Endodermal cell (in vitro differentiated cells): ENCODE measurements around the gene CCNI2. TPM values are rescaled to one million over a fixed set of nuclear protein-coding genes. Genes with fewer than 3 reads are reported as not detected.
A peak's percentile ranks its signal among the peaks of the same experiment; 100 is the strongest.

Experiments used
- DNase-seq: peaks from one replicate; pipeline ENCODE4 v3.0.0-alpha.2; 2017
- H3K27ac ChIP-seq: 2 replicates; pipeline ENCODE4 v1.5.1; 2013; ENCODE audit warnings: mild to moderate bottlenecking, low read depth, low read length, moderate library complexity
- H3K27me3 ChIP-seq: 2 replicates; pipeline ENCODE4 v1.6.1; 2013; ENCODE audit warnings: mild to moderate bottlenecking, low read length, moderate library complexity; ENCODE audit not compliant: insufficient read depth, control insufficient read depth, poor library complexity, severe bottlenecking
- H3K36me3 ChIP-seq: 2 replicates; pipeline ENCODE4 v1.7.0; 2013; ENCODE audit warnings: mild to moderate bottlenecking, low read length, moderate library complexity; ENCODE audit not compliant: control insufficient read depth, insufficient read depth
- H3K4me1 ChIP-seq: one replicate; pipeline ENCODE4 v1.7.0; 2013; ENCODE audit warnings: low read length; ENCODE audit not compliant: control insufficient read depth, insufficient read depth
- H3K4me3 ChIP-seq: 2 replicates; pipeline ENCODE4 v1.5.1; 2013; ENCODE audit warnings: mild to moderate bottlenecking, low read length, moderate library complexity
- H3K9ac ChIP-seq: 2 replicates; pipeline ENCODE4 v1.6.1; 2013; ENCODE audit warnings: mild to moderate bottlenecking, low read length, moderate library complexity; ENCODE audit not compliant: poor library complexity, severe bottlenecking; ENCODE audit errors: extremely low read depth
- H3K9me3 ChIP-seq: 2 replicates; pipeline ENCODE4 v1.6.1; 2013; ENCODE audit warnings: mild to moderate bottlenecking, low read length, moderate library complexity; ENCODE audit not compliant: control insufficient read depth
- H3K27ac Mint-ChIP-seq: 2 replicates; pipeline ENCODE4 v1.8.0; 2020; ENCODE audit warnings: mixed read lengths
- H3K27me3 Mint-ChIP-seq: 2 replicates; pipeline ENCODE4 v1.8.0; 2021; ENCODE audit warnings: mild to moderate bottlenecking, mixed read lengths; ENCODE audit not compliant: insufficient read depth
- H3K36me3 Mint-ChIP-seq: 2 replicates; pipeline ENCODE4 v1.8.0; 2020; ENCODE audit warnings: low read depth, mixed read lengths
- H3K4me1 Mint-ChIP-seq: 2 replicates; pipeline ENCODE4 v1.8.0; 2020; ENCODE audit warnings: mixed read lengths
- H3K4me3 Mint-ChIP-seq: 2 replicates; pipeline ENCODE4 v1.8.0; 2020; ENCODE audit warnings: mild to moderate bottlenecking, moderate library complexity, mixed read lengths
- H3K9me3 Mint-ChIP-seq: 2 replicates; pipeline ENCODE4 v1.8.0; 2020; ENCODE audit warnings: mild to moderate bottlenecking, mixed read lengths
- WGBS, 2 experiments: methylation state at CpG; one replicate each; pipeline versions ENCODE4 v1.1.5 to v1.1.7; 2013; ENCODE audit warnings: missing lambda C conversion rate in 2 of 2, mixed read lengths in 1 of 2; ENCODE audit not compliant: insufficient coverage in 1 of 2, insufficient read length in 1 of 2; 5-methylcytosine and 5-hydroxymethylcytosine counted together
- total RNA-seq, 2 donors: library from RNA; stranded (reverse); fragmentation: NEBNext Ultra II Directional in 1 of 2; extraction: Animal tissue kit (Norgen Biotek cat#: 25700) in 1 of 2; gene quantifications; 2 replicates in 1 of 2; 3 replicates in 1 of 2; pipeline ENCODE4 v1.2.1, GENCODE V29; 2021
- TF ChIP-seq, protein P1 (sequence below): fragments of 200-600 bp; sonication (generic); conservative IDR thresholded peaks from 2 replicates; pipeline ENCODE4 v1.5.0; 2021; ENCODE audit warnings: antibody characterized with exemption, mild to moderate bottlenecking

CCNI2 gene
- total RNA-seq, 2 donors from 2014 or later: 1.2 to 1.3 TPM

DNA sequence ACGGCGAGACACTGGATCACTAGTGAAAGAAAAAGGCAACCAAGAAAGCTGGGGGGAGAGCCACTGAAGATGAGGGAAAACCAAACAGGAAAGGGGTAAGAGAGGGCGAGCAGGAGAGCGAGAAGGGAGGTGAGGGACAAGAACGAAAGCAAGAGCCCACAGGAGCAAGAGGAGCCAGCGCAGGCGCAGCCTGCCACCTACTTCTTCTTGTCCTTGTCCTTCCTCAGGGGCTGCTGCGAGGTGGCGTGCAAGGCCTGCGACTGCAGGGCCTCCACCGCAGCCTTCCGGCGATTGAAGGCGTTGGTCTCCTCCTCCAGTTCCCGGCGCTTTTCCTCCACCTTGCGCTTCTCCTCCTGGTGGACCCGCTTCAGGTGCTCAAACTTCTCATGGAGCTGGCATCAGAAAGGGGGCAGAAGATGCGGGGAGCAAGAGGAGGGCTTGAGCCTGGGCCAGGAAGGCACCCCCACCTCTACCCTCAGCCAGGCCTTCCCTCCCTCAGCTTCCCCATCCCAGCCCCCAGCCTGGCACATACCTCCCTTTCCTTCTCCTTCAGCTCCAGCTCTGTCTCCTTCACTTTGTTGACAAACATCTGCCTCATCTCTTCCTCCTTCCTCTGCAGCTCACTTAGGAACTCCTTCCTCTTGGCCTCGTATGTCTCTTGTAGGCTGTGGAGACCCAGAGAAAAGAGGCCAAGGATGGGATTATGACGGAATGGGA is 13.5 kb downstream of the CCNI2 start:
- Histone ChIP-seq H3K27ac (no peak overlapping the region), H3K9ac (no peak overlapping the region), H3K9me3 (no peaks in the 10 kb centered on the region), H3K4me3 (no peak overlapping the region), H3K36me3 (peaks cover 37% of the 10 kb centered on the region), H3K4me1 (no peaks in the 10 kb centered on the region), H3K27me3 (no peaks in the 10 kb centered on the region)
- Mint-ChIP-seq H3K27me3 (no peaks in the 10 kb centered on the region), H3K27ac (no peak overlapping the region), H3K4me3 (no peak overlapping the region), H3K36me3 (peaks cover 43% of the 10 kb centered on the region), H3K9me3 (no peaks in the 10 kb centered on the region), H3K4me1 (no peaks in the 10 kb centered on the region)
- TF ChIP-seq, protein P1, sequence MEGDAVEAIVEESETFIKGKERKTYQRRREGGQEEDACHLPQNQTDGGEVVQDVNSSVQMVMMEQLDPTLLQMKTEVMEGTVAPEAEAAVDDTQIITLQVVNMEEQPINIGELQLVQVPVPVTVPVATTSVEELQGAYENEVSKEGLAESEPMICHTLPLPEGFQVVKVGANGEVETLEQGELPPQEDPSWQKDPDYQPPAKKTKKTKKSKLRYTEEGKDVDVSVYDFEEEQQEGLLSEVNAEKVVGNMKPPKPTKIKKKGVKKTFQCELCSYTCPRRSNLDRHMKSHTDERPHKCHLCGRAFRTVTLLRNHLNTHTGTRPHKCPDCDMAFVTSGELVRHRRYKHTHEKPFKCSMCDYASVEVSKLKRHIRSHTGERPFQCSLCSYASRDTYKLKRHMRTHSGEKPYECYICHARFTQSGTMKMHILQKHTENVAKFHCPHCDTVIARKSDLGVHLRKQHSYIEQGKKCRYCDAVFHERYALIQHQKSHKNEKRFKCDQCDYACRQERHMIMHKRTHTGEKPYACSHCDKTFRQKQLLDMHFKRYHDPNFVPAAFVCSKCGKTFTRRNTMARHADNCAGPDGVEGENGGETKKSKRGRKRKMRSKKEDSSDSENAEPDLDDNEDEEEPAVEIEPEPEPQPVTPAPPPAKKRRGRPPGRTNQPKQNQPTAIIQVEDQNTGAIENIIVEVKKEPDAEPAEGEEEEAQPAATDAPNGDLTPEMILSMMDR: no peak
- peak; percentile 24 for DNase-seq
- 94 to 97% methylated on average over 8 to 21 of the region's 21 CpGs for WGBS, 2 experiments

DNA sequence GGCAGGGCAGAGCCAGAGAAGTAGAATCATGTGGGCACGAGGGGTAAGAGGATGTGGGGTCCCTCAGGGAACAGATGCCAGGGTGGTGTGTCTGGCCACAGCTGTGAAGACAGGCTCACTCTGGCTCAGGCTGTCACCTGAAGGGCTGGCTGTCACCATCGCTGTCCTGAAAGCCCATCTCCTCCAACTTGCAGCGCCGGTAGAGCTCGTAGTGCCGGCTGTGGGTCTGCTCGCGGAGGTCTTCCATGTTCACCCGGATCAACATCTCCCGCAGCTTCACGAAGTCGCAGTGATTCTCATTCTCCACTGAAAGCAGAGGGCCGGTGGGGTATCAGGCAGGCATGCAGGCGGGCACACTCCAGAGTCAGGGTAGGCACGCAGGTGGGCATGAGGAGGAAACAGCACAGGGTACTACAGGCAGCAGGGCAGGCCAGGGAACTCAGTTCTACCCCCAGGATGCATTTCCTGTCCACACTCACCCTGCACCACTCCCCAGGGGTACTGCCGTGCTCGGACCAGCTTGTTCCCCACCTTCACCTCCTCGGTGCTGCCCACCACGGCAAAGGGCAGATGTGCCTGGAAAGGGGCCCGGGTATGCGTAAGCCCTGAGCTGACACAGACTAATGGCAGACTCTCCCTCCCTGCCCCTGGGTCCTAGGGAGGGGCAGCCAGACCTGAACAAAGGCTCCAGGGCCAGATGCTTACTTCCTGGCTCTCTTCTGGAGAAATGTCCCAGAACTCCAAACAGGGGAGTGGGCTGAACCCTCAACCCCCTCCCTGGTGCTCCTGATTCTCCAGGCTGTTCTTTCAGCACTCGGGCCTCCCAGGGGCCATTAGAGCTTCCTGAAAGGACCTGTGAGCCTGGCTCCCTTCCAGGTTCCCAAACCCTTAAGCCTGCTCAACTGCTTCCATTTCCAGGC is 14.4 kb downstream of the CCNI2 start:
- H3K9ac ChIP-seq: no peak overlapping the region
- WGBS, 2 experiments: 93 to 94% methylated on average over 12 to 22 of the region's 22 CpGs

More for the DNA sequence above, 14.4 kb downstream of the CCNI2 start:
- TF ChIP-seq, protein P1: no peak
- no peak overlapping the region for H3K4me3 Mint-ChIP-seq
- H3K4me1 Mint-ChIP-seq: no peaks in the 10 kb centered on the region
- no peaks in the 10 kb centered on the region for H3K27me3 Mint-ChIP-seq
- H3K9me3 ChIP-seq: no peaks in the 10 kb centered on the region
- H3K4me3 ChIP-seq: no peak overlapping the region
- DNase-seq: peak; percentile 30
- H3K27ac Mint-ChIP-seq: no peak overlapping the region
- no peaks in the 10 kb centered on the region for H3K27me3 ChIP-seq
- H3K9me3 Mint-ChIP-seq: no peaks in the 10 kb centered on the region
- H3K36me3 Mint-ChIP-seq: peaks cover 43% of the 10 kb centered on the region
- no peaks in the 10 kb centered on the region for H3K4me1 ChIP-seq
- peaks cover 37% of the 10 kb centered on the region for H3K36me3 ChIP-seq
- H3K27ac ChIP-seq: no peak overlapping the region
